HepG2 (cell line): ENCODE data around the gene PC. TPM values are rescaled to one million over a fixed set of nuclear protein-coding genes. Genes with fewer than 3 reads are reported as not detected.

Experiments
- ASH2L ChIP-seq: fragments of 300-600, 200-600 bp; sonication (generic); IDR thresholded peaks from 2 replicates; pipeline ENCODE4 v1.7.0; 2017; ENCODE audit warnings: low read depth, mild to moderate bottlenecking, moderate library complexity, mixed read lengths, low read length; ENCODE audit not compliant: insufficient read length
- ATAD3A ChIP-seq: sonication (generic); formaldehyde crosslinking; IDR thresholded peaks from 2 replicates; pipeline ENCODE4 v1.4.0; 2020; ENCODE audit warnings: missing genetic modification reagents
- CC2D1A ChIP-seq: sonication (generic); formaldehyde crosslinking; IDR thresholded peaks from 2 replicates; pipeline ENCODE4 v1.8.1; 2023; ENCODE audit warnings: mild to moderate bottlenecking, missing genetic modification reagents
- ELF3 ChIP-seq: IDR thresholded peaks from 2 replicates; pipeline ENCODE4 v1.6.1; 2016; ENCODE audit warnings: missing genetic modification reagents, missing compliant biosample characterization
- ERF ChIP-seq: IDR thresholded peaks from 2 replicates; pipeline ENCODE4 v1.6.1; 2018; ENCODE audit warnings: missing biosample characterization, missing genetic modification reagents
- ESRRA ChIP-seq: sonication (generic); formaldehyde crosslinking; IDR thresholded peaks from 2 replicates; pipeline ENCODE4 v1.5.1; 2020; ENCODE audit warnings: mild to moderate bottlenecking, low read depth, missing genetic modification reagents
- GMEB1 ChIP-seq: sonication (generic); formaldehyde crosslinking; IDR thresholded peaks from 2 replicates; pipeline ENCODE4 v1.5.1; 2020; ENCODE audit warnings: missing genetic modification reagents, mild to moderate bottlenecking, borderline replicate concordance
- HDAC2 ChIP-seq: sonication (generic); formaldehyde crosslinking; IDR thresholded peaks from 2 replicates; pipeline ENCODE4 v1.4.0; 2020; ENCODE audit warnings: missing genetic modification reagents
- HOXA9 ChIP-seq: sonication (generic); formaldehyde crosslinking; IDR thresholded peaks from 2 replicates; pipeline ENCODE4 v1.8.1; 2022; ENCODE audit warnings: missing genetic modification reagents, mild to moderate bottlenecking, moderate library complexity, borderline replicate concordance
- POGK ChIP-seq: sonication (generic); formaldehyde crosslinking; conservative IDR thresholded peaks from 2 replicates; pipeline ENCODE4 v1.8.0; 2022; ENCODE audit warnings: mild to moderate bottlenecking, moderate library complexity, missing genetic modification reagents
- PREB ChIP-seq: sonication (generic); formaldehyde crosslinking; IDR thresholded peaks from 2 replicates; pipeline ENCODE4 v1.4.0; 2020; ENCODE audit warnings: missing genetic modification reagents
- SETDB1 ChIP-seq: sonication (generic); formaldehyde crosslinking; IDR thresholded peaks from 2 replicates; pipeline ENCODE4 v1.5.1; 2020; ENCODE audit warnings: missing genetic modification reagents, mild to moderate bottlenecking, borderline replicate concordance
- SMYD3 ChIP-seq: sonication (generic); formaldehyde crosslinking; IDR thresholded peaks from 2 replicates; pipeline ENCODE4 v1.8.1; 2023; ENCODE audit warnings: mild to moderate bottlenecking, missing genetic modification reagents
- ZC3H13 ChIP-seq: sonication (generic); formaldehyde crosslinking; IDR thresholded peaks from 2 replicates; pipeline ENCODE4 v1.8.1; 2023; ENCODE audit warnings: mild to moderate bottlenecking, missing genetic modification reagents, moderate library complexity
- ZNF281 ChIP-seq: sonication (generic); formaldehyde crosslinking; IDR thresholded peaks from 2 replicates; pipeline ENCODE4 v1.4.0; 2020; ENCODE audit warnings: missing genetic modification reagents, borderline replicate concordance
- ZNF430 ChIP-seq: sonication (generic); formaldehyde crosslinking; IDR thresholded peaks from 2 replicates; pipeline ENCODE4 v1.9.0; 2021; ENCODE audit warnings: mild to moderate bottlenecking, missing genetic modification reagents
- ZNF674 ChIP-seq: sonication (generic); formaldehyde crosslinking; IDR thresholded peaks from 2 replicates; pipeline ENCODE4 v1.5.0; 2020; ENCODE audit warnings: low read depth, mild to moderate bottlenecking, missing genetic modification reagents
- polyA plus RNA-seq, 8 experiments: library from polyadenylated mRNA; depleted of rRNA in 3 of 8; stranded (reverse) in 7 of 8; unstranded in 1 of 8; fragments of >200 nt; fragmentation: Illumina TruSeq in 4 of 8; extraction: Trizol in 4 of 8; gene quantifications; 2 replicates each; pipeline versions ENCODE4 v1.2.1 to v1.2.3, GENCODE V29; 2011 to 2016; ENCODE audit warnings: low read depth in 4 of 8, missing spikeins in 1 of 8, mixed read lengths in 1 of 8; ENCODE audit not compliant: insufficient read depth in 1 of 8
- total RNA-seq, 5 experiments: library from RNA; depleted of rRNA; stranded (reverse); fragments of >200 nt; fragmentation: Illumina TruSeq; extraction: Trizol; gene quantifications; 2 replicates each; pipeline ENCODE4 v1.2.3, GENCODE V29; 2016; ENCODE audit warnings: low read depth in 1 of 5

Gene PC
- total and polyA plus RNA-seq, 2 of the 13 experiments (the other 11 are each of a cell fraction or from before 2014, with no cell fraction given), result 29.0 to 39.0 TPM

- TF ChIP-seq ZNF281 (CRISPR knock-in tag) (peak; percentile 66; the same call in 1 of the 2 replicates), ESRRA (CRISPR knock-in tag) (peak; percentile 95), POGK (CRISPR knock-in tag) (peak; percentile 61), ELF3 (CRISPR knock-in tag) (peak; percentile 98), ZNF430 (peak; percentile 56; the same call in 1 of the 2 replicates), ERF (CRISPR knock-in tag) (peak; percentile 97), SETDB1 (no peak), SMYD3 (CRISPR knock-in tag) (peak; percentile 51; the same call in 1 of the 2 replicates), ZNF674 (CRISPR knock-in tag) (no peak), PREB (CRISPR knock-in tag) (no peak), ZC3H13 (no peak), ASH2L (no peak), HOXA9 (CRISPR knock-in tag) (no peak), HDAC2 (CRISPR knock-in tag) (peak; percentile 98), ATAD3A (CRISPR knock-in tag) (no peak), GMEB1 (CRISPR knock-in tag) (peak; percentile 60; the same call in 1 of the 2 replicates), CC2D1A (CRISPR knock-in tag) (no peak)
Observed at GRCh38 chr11:66901964-66902390, 56.2 kb downstream of the PC start (continued).
